ENCODE data around the gene C5orf63.

GRCh38 chr5:127053049-127053448 lies 20.3 kb downstream of the C5orf63 start:
- TF ChIP-seq CTCF (IDR thresholded peaks at IDR 0.05): no peak
- no peak for TF ChIP-seq POLR2AphosphoS5 (IDR thresholded peaks at IDR 0.05)

Measured in breast epithelium (tissue), 3 donors.